SH-SY5Y (cell line): Measurements from ENCODE around the gene ZW10.

ENCODE experiments used
- GATA2 ChIP-seq: IDR thresholded peaks from 2 replicates; pipeline ENCODE4 v1.6.1; 2011; ENCODE audit warnings: mild to moderate bottlenecking, low read depth, low read length
- GATA3 ChIP-seq: IDR thresholded peaks from 2 replicates; pipeline ENCODE4 v1.6.1; 2011; ENCODE audit warnings: low read depth, mild to moderate bottlenecking, low read length, moderate library complexity

Gene ZW10

GRCh38 chr11:113773416-113774173, at the start of gene ZW10:
ZW10 (minus strand) TSS chr11:113773692; CDS start chr11:113773666, 26 bp downstream.
- TF ChIP-seq GATA3 (no peak), GATA2 (no peak)

- TF ChIP-seq GATA3, result no peak
These were observed 44.9 kb upstream of the ZW10 start for GRCh38 chr11:113818426-113818825.

- TF ChIP-seq GATA2, result no peak
- no peak for TF ChIP-seq GATA3
These were observed 44.1 kb upstream of the ZW10 start for GRCh38 chr11:113817626-113818025.

GRCh38 chr11:113817162-113817561, 43.7 kb upstream of the ZW10 start:
- TF ChIP-seq GATA2 (no peak), GATA3 (no peak)

GRCh38 chr11:113814181-113814580, 40.7 kb upstream of the ZW10 start:
- TF ChIP-seq GATA2 (no peak), GATA3 (no peak)

- TF ChIP-seq GATA2 (no peak), GATA3 (no peak)
These were observed 35.4 kb upstream of the ZW10 start for GRCh38 chr11:113808931-113809330.

- TF ChIP-seq GATA3 (no peak), GATA2 (no peak)
These were observed 32.9 kb upstream of the ZW10 start for GRCh38 chr11:113806406-113806805.

GRCh38 chr11:113805640-113806039, 32.1 kb upstream of the ZW10 start:
- TF ChIP-seq GATA2 (no peak), GATA3 (no peak)

GRCh38 chr11:113802621-113803020, 29.1 kb upstream of the ZW10 start:
- TF ChIP-seq GATA3 (no peak), GATA2 (no peak)

- TF ChIP-seq GATA2 (no peak), GATA3 (no peak)
These were observed 23.3 kb upstream of the ZW10 start for GRCh38 chr11:113796663-113797259.

GRCh38 chr11:113789675-113790320, 16.3 kb upstream of the ZW10 start:
- TF ChIP-seq GATA2 (no peak), GATA3 (no peak)

- TF ChIP-seq GATA3 (no peak), GATA2 (no peak)
These were observed 8.6 kb upstream of the ZW10 start for GRCh38 chr11:113782134-113782533.

GRCh38 chr11:113781682-113782081, 8.2 kb upstream of the ZW10 start:
- no peak for TF ChIP-seq GATA3
- TF ChIP-seq GATA2, result no peak

- TF ChIP-seq GATA2 (no peak), GATA3 (no peak)
These were observed 6.0 kb upstream of the ZW10 start, which contains the start of gene CLDN25 for GRCh38 chr11:113779496-113779895. CLDN25 (plus strand) TSS chr11:113779796; CDS start chr11:113779796, 0 bp downstream.
